Measurements from ENCODE around the gene PDE8A.

The PDE8A gene

DNA sequence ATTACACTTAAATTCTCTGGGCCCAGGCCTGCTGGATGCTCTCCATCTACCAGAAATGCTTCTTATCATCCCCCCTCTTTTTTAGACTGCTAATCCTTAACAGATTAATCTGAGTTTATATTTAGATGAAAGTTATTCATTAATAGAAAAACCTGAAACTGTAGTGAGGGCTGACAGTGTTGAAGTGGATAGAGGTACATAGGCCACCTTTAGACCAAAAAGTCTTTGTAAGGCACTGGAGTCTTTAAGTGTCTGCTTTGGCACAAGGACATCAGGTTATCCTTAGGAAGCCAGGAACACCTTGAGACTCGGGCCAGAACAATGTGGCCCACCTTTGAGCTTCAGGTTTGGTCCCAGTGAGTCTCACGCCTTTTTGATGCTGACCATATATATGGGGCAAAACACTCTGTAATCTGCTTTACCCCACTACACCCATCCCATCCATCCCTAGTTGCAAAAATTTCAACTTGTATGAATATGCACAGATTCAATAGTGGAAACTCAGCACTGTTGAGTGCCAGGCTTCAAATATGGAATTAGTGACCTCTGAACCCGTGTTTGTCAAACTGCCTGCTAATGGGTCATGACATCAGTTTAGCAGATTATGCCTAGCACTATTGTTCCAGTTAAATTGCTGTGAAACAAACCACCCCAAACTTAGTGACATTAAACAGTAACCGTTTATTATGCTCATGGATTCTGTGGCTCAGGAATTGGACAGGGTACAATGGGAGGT, 44.0 kb downstream of the PDE8A start:
- no peak overlapping the region for H3K4me2 ChIP-seq (ENCODE audit: low read depth, low read length, poor library complexity, severe bottlenecking)
- no peaks in the 10 kb centered on the region for H3K9me2 ChIP-seq (replicated peaks; ENCODE audit: insufficient read depth, low read length)
- H3K9ac ChIP-seq (ENCODE audit: low read length), result no peak overlapping the region
- no peaks in the 10 kb centered on the region for H3F3A ChIP-seq (ENCODE audit: insufficient read depth)
- H3K9me3 ChIP-seq (ENCODE audit: insufficient read depth, low read length), result no peaks in the 10 kb centered on the region
- no peaks in the 10 kb centered on the region for H3K79me2 ChIP-seq (ENCODE audit: insufficient read depth, low read length)
- TF ChIP-seq EZH2phosphoT487 (conservative IDR thresholded peaks at IDR 0.05; ENCODE audit: low read length), result no peak
- TF ChIP-seq CTCF (IDR thresholded peaks at IDR 0.05; ENCODE audit: insufficient read depth, low read length, poor library complexity, severe bottlenecking), result no peak
- H3K36me3 ChIP-seq (ENCODE audit: low read length), result no peaks in the 10 kb centered on the region
- no peak overlapping the region for H3K4me3 ChIP-seq (ENCODE audit: insufficient read depth, low read length, poor library complexity, severe bottlenecking)
- H4K20me1 ChIP-seq (ENCODE audit: low read depth, low read length), result no peaks in the 10 kb centered on the region
- no peak overlapping the region for H3K27ac ChIP-seq (ENCODE audit: low read depth, low read length)
- no peak overlapping the region for H2AFZ ChIP-seq (ENCODE audit: low read depth, low read length, severe bottlenecking)
- H3K27me3 ChIP-seq (ENCODE audit: low read length), result no peaks in the 10 kb centered on the region

- no peak overlapping the region for H3K27ac ChIP-seq (ENCODE audit: low read depth, low read length)
- H3K36me3 ChIP-seq (ENCODE audit: low read length), result no peaks in the 10 kb centered on the region
- no peaks in the 10 kb centered on the region for H3K9me3 ChIP-seq (ENCODE audit: insufficient read depth, low read length)
- no peaks in the 10 kb centered on the region for H3K27me3 ChIP-seq (ENCODE audit: low read length)
- no peak overlapping the region for H3K4me2 ChIP-seq (ENCODE audit: low read depth, low read length, poor library complexity, severe bottlenecking)
- H3K9ac ChIP-seq (ENCODE audit: low read length), result no peak overlapping the region
- no peaks in the 10 kb centered on the region for H3F3A ChIP-seq (ENCODE audit: insufficient read depth)
- TF ChIP-seq EZH2phosphoT487 (conservative IDR thresholded peaks at IDR 0.05; ENCODE audit: low read length) (no peak), CTCF (IDR thresholded peaks at IDR 0.05; ENCODE audit: insufficient read depth, low read length, poor library complexity, severe bottlenecking) (no peak)
- H2AFZ ChIP-seq (ENCODE audit: low read depth, low read length, severe bottlenecking), result no peak overlapping the region
- no peaks in the 10 kb centered on the region for H4K20me1 ChIP-seq (ENCODE audit: low read depth, low read length)
- no peak overlapping the region for H3K4me3 ChIP-seq (ENCODE audit: insufficient read depth, low read length, poor library complexity, severe bottlenecking)
- H3K79me2 ChIP-seq (ENCODE audit: insufficient read depth, low read length), result no peaks in the 10 kb centered on the region
- H3K9me2 ChIP-seq (replicated peaks; ENCODE audit: insufficient read depth, low read length), result no peaks in the 10 kb centered on the region
These were observed 44.8 kb downstream of the PDE8A start for GRCh38 chr15:85026304-85027032.

- Histone ChIP-seq H3K4me2 (ENCODE audit: low read depth, low read length, poor library complexity, severe bottlenecking) (no peak overlapping the region), H3K9me2 (replicated peaks; ENCODE audit: insufficient read depth, low read length) (no peaks in the 10 kb centered on the region), H3K36me3 (ENCODE audit: low read length) (no peaks in the 10 kb centered on the region), H3F3A (ENCODE audit: insufficient read depth) (no peaks in the 10 kb centered on the region), H3K79me2 (ENCODE audit: insufficient read depth, low read length) (no peaks in the 10 kb centered on the region), H4K20me1 (ENCODE audit: low read depth, low read length) (no peaks in the 10 kb centered on the region), H3K27me3 (ENCODE audit: low read length) (no peaks in the 10 kb centered on the region), H3K4me3 (ENCODE audit: insufficient read depth, low read length, poor library complexity, severe bottlenecking) (no peak overlapping the region), H2AFZ (ENCODE audit: low read depth, low read length, severe bottlenecking) (no peak overlapping the region), H3K9me3 (ENCODE audit: insufficient read depth, low read length) (no peaks in the 10 kb centered on the region), H3K9ac (ENCODE audit: low read length) (no peak overlapping the region), H3K27ac (ENCODE audit: low read depth, low read length) (no peak overlapping the region)
- TF ChIP-seq EZH2phosphoT487 (conservative IDR thresholded peaks at IDR 0.05; ENCODE audit: low read length), result no peak
- no peak for TF ChIP-seq CTCF (IDR thresholded peaks at IDR 0.05; ENCODE audit: insufficient read depth, low read length, poor library complexity, severe bottlenecking)
These were observed 45.4 kb downstream of the PDE8A start for GRCh38 chr15:85027033-85027380.
